ENCODE results near the gene SRP14. TPM values are rescaled to one million over a fixed set of nuclear protein-coding genes. Genes with fewer than 3 reads are reported as not detected.
"Not testable (repeated sequence)": the region's sequence is repeated elsewhere in the genome, so short reads cannot be mapped to it uniquely, and the experiment has no call there.

SRP14 gene
- total RNA-seq, 1 experiment from 2014 or later, result 238 TPM

DNA sequence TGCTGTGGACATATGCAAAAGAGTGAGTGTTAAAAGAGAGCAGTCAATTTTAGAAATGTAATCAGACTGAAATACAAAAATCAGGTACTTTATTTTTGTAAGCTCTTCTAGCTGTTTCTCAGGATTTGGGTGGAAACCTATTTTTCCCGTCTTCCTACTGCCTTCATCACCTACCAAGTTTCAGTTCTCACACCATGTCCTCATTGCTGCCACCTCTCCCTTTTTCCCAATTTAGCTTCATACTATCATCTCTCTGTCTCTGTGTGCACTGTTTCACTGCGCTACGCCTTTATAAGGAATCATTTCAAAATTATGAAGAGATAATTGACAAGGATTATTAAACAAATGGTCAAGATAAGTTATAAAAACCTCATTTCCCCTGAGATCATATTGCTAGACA, 7.7 kb downstream of the SRP14 start:
- no peak for DNase-seq (ENCODE audit: low read depth)

DNA sequence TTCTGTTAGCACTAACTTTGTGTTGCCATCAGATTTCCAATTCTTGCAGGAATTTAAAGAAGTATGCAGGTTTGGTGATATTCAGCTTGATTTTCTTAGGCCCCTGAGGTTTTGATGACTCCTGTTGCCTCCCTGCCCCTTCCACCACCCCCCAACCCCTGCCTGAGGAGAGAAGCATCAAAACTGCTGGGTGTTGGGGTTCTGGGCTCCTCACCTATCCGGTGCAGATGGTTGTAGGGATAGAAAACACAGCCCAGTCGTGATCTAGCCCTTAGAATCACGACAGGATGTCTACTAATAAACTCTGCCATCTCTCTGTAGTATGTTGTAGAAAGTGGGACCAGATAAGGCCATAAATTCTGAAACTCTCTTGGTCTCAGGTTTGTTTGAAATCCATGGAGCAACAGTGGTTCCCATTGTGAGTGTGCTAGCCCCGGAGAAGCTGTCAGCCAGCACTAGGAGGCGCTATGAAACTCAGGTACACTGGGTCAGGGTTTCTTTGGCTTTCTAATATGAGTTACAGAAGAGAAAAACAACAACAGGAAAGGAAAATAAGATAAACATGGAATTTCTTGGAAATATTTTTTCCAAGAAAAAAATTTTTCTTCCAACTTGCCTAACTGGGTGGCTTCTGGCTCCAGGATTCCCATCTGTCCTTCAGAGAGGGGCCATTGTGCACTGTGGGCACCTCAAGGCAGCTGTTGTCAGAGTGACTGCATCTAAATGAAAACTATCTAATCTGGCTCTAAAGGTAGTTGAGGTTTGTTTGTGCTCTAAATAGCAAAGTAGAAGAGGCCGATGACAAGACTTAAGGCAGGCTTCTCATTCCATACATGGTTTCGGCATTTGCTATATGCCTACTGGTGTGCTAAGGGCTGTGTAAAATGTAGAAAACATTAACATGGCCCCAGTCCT, 8.7 kb downstream of the SRP14 start:
- DNase-seq (ENCODE audit: low read depth), result no peak

DNA sequence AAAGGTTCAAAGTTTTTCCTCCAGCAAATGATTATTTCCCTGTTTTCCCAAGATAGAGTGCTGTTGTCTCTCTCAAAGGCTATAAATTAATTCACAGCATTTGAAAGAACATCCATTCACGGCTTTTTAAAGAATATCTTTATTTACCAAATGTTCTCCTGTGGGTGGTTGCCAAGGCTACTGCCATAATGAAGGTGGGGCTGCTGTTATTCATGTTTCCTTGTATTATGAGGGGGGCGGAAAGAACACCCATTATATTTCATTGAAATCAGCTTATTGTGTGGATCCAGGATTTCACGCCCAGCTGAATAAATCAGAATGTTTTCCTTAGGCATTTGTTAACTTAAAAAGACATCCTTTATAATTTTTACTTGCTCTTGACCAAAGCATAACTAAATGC, 10.1 kb downstream of the SRP14 start:
- no peak for DNase-seq (ENCODE audit: low read depth)

DNA sequence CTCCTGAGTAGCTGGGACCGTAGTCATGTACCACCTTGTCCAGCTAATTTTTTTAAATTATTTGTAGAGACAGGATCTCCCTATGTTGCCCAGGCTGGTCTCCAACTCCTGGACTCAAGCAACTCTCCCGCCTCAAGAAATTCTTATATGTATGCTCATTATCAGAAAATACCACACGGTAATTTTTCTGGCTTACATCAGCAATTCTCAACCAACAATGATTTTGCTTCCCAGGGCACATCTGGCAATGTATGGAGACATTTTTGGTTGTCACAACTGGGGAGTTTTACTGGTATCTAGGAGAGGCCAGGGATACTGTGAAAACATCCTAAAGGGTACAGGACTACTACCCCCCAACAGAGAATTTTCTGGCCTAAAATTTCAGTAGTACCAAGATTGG, 10.8 kb downstream of the SRP14 start:
- no peak for DNase-seq (ENCODE audit: low read depth)

DNA sequence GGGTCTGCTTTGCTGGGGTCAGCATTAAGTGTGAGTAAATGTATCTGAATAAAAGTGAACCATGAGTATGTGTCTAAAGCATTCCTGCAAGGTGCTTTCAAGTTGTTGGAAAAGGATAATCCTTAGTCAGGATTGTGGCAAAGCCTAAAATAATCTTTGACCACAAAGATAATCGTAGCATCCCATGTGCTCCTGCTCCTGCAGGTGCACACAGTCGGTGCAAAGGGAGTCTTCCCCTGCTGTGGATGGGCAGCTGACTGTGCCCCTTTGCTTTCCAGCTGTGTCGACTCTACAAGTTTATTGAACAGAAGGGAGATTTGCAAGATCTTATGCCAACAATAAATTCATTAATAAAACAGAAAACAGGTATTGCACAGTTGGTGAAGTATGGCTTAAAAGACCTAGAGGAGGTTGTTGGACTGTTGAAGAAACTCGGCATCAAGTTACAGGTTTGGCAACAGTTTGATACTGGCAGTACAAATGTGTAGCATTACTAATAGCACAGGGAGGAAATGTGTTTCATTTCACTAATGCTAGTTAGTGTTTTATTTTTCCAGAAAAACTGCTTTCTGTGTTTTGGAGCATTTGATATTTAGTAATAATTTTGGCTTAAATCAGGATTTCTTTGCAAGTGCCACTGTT, 22.6 kb downstream of the SRP14 start:
- DNase-seq (ENCODE audit: low read depth), result peak; percentile 42

DNA sequence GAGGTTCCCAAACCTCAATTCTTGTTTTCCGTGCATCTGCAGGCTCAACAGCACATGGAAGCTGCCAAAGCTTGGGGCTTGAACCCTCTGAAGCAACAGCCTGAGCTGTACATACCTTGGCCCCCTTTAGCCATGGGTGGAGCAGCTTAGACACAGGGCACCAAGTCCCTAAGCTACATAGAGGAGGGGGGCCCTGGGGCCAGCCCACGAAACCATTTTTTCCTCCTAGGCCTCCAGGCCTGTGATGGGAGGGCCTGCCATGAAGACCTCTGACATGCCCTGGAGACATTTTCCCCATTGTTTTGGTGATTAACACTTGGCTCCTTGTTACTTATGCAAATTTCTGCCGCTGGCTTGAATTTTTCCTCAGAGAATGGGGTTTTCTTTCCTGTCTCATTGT, 24.6 kb downstream of the SRP14 start:
- DNase-seq (ENCODE audit: low read depth), result no peak

DNA sequence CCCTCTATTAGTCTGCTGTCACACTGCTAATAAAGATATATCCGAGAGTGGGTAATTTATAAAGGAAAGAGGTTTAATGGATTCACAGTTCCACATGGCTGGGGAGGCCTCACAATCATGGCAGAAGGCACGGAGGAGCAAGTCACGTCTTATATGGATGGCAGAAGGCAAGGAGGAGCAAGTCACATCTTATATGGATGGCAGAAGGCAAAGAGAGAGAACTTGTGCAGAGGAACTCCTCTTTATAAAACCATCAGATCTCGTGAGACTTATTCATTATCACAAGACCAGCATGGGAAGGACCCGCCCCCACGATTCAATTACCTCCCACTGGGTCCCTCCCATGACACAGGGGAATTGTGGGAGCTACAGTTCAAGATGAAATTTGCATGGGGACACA, 25.6 kb downstream of the SRP14 start:
- DNase-seq (ENCODE audit: low read depth), result not testable (repeated sequence)

DNA sequence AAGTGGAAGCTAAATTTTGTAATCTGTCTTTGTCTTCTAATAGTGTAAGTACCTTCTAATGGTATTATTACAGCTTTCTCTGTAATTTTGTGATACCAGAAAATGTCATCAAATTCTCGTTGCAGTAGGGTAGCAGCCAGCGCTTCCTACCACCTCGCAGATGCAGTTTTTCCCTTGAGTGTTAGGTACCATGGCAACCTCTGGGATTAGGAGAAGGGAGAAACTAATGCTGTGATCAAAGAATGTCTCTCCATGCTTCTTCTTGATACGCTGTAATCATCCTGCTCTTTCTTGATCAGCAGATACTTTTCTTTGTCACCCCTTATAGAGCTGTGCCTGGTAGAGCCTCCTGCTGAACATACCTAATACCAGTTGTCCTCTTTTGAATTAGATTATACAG, 27.7 kb downstream of the SRP14 start:
- no peak for DNase-seq (ENCODE audit: low read depth)

DNA sequence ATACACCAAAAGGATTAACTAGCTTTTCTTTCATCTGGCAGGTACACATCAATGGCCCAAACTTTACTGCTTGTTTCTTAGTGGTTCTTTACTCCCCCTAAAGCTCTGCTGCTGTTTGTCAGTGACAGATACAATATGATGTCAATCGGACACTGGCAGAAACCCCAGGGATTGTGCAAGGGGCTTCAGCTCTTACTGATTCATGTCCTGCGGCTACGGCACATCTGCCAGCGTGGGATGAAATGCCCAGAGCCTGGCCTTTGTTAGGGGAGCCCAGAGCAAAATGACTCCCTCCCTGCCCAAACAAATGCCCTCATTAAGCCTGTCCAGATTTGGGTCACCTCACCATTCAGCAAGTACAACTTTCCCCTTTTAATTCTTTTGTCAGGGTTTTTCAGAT, 28.3 kb downstream of the SRP14 start:
- peak; percentile 96 for DNase-seq (ENCODE audit: low read depth)

DNA sequence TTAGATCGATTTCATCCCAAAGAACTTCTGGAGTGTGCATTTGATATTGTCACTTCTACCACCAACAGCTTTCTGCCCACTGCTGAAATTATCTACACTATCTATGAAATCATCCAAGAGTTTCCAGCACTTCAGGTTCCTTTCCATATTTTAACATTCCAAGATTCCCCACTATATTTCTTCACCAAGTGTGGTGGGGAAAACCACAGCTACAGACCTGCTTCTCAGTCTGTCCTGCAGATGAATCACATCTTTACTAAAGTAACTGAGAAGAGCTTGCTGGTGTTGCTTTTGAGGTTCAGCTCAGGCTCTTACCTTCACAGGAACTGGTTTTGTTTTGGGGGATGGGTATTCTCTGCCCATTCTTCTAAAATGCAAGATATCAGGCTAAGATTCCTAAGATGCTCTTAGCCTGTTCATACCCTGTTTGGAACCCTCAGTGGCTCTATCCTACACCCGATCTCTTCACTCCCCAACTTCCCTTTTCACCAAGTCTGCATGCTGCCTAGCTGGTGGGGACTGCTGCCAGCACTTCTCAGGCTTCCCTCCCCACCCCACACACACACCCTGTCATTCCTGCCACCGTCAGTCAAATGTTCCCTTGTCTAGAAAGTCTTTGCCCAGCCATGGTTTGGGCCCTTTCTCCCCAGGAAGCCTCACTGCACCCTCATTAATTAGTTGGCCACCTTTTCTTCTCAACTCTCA, 30.8 kb downstream of the SRP14 start:
- DNase-seq (ENCODE audit: low read depth), result peak; percentile 18

DNA sequence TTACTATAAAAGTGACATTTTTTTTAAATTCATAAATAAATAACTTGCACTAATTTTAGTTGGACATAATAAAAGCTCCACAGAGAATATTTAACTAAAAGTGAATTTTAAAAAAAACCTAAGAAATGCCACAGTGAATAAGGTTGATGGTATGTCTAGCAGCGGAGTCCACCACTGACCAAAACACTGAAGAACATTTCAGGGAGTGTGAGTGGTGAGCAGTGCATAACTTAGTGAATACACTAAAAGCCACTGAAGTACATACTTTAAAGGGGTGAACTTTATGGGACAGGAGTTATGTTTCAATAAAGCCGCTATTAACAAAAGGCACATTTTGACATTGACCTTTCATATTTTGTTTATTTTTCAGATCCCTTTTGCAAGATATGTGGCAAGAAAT, 32.3 kb downstream of the SRP14 start:
- DNase-seq (ENCODE audit: low read depth), result peak; percentile 88

DNA sequence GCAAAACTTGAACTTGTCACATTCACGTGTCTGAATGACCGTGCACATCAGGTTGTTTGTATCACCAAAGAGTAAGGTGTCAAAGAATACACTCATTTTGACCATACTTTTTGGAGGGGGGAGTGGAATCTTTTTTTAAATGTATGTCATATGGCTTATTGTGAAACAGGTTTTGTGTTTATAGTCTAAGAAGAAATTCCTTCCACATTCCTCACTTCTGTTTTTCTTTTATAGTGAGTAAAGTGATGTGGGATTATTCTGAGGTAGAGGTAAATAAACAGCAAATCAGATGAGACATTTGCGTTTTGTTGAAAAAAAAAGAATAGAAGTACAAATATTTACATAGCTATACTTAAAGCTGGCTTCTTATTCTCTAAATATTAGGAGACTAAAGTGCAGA, 33.0 kb downstream of the SRP14 start:
- peak; percentile 59 for DNase-seq (ENCODE audit: low read depth)

DNA sequence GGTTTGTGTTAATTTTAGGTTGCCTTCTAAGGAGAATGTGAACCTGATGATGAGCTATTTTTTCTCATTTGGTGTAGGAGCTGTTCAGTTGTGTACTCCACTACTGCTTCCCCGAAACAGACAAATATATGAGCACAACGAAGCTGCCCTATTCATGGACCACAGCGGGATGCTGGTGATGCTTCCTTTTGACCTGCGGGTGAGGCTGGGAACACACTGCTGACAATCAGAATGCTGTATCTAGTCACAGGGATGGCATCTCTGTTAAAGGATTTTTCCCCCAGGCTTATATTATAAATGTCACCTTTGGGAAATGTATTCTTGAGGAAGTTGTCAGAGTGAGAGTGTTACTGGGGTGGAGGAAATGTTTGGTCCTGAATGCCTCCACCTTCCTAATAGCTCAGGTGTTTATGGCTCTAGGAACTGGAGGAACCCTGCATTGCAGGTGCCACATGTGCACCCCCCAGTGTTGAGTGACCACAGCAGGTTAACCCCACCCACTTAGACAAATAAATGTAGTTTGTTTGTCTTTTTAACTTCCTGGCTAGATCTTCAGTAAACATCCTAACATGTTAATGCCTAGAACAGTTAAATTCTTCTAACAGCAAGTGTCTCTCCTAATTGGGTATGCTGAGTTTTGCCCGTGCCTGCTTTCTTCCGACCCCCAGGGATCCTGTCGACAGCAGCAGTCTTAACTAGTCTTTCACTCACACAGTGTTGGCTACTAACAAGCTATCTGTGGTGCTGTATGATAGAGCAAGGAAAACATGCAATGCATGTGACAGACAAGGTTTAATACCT, 35.7 kb downstream of the SRP14 start:
- no peak for DNase-seq (ENCODE audit: low read depth)

DNA sequence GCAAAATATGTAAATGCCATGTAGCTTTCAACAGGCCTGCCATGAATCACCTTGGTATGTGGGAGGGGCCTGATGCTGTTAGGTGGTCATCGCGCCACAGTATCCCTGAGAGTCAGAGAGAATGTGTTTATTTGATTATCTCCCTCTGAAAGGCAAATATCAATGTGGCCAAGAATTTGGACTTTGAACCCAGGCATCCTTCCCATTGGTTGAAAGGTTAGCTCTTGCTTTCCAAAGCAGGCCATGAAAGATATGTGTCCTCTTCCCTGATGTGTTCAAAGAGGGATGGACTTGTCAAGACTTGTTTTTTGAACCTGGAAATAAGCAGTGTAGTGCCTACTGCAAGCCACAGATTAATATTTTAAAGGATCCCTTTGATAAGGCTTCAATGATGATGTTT, 36.7 kb downstream of the SRP14 start:
- no peak for DNase-seq (ENCODE audit: low read depth)

DNA sequence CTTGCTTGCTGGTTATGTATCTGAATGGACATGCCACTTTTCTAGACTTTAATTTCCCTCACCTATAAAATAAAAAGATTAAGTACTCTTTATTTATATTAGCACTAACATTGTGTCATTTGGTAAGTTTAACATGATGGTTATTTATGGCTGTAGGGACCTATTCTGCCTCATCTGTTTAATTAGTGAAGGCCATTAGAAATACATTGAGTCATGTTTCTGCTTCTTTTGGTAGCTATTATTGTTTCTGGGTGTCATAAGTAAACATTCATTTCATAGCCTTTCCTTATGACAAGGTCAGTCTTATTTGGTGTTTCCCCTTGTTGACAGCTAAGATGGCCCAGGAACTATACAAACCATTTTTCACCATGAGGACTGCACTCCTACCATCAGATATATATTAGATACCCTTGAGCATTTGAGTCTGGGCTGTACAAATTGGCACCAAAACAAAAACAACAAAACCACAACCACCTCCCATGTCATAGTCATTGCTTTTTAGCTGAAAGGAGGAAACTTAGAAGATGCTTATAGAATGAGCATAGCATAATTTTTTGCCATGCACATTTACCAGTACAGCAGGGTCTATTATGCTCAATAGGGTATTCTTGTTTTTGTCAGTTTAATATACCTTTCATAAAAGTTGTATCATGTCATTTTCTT, 39.3 kb downstream of the SRP14 start:
- no peak for DNase-seq (ENCODE audit: low read depth)

DNA sequence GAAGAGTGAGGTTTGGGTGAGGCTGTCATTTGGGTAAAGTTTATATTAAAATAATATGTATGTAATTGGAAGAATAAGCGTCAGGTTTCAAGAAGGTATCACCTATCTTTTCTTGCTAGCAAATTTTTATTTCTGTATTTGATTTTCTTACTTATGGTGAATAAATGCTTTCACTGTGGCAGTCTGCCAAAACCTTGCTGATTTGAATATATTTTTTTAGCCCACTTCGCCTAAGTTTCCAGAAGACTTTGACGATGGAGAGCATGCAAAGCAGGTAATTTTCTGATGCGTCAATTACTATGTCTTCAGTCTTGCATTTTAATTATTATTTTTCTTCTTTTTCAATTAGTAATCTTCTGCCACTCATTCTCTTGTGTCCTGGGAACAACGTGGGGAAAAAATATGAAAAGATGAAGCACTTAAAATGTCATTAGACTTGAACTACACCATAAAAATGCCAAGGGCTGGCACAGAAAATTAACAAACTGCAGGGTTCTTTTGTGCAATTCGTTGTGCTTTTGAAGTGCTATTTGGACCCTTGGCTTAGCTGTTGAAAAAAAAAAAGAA, 40.4 kb downstream of the SRP14 start:
- DNase-seq (ENCODE audit: low read depth), result no peak

DNA sequence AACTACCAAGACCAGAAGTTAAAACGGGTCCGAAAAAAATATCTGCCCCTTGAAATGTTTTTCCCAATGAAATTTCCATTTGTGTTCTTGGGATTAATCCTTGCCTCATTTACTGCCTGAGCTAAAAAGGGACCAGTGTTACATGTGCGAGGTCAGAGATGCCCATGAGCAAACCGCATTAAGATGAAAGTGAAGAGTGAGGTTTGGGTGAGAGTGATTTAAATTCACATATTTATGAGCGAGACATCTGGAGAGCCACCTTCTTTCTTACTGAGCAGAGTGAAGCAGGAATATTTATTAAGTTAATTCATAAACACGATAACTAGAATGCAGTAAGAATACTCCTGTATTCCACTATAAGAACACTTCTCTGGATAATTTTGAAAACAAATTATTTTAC, 41.3 kb downstream of the SRP14 start:
- DNase-seq (ENCODE audit: low read depth), result no peak

DNA sequence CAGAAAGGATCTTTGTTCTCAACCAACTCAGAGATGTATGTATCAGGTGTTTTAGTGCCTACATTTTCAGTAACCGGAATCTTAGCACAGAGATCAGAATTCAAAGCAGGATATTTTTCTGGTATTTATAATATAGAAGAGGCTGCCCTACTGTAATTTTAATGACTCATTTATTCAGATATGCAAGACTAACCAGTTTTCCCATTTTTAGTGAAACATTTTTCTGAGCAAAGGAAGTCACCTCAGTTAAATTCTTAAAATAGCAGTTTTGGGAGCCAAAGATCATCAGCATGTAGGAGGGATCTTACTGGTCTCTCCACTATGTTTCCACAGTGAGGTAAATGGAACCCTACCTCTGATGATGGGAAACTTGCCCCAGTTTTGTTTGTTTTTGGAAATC, 42.0 kb downstream of the SRP14 start:
- no peak for DNase-seq (ENCODE audit: low read depth)

DNA sequence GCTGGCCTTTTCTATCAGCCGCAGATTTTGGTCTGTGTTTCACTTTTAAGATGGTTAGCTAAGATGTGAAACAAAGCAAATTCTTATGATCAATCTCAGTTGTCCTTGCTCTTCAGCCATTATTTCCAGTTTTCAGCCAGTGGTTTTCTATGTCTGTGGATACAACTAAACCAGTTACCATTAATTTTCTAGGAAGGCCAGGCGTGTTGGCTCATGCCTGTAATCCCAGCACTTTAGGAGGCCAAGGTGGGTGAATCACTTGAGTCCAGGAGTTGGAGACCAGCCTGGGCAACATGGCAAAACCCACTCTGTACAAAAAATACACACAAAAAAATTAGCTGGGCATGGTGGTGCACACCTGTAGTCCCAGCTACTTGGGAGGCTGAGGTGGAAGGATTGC, 42.8 kb downstream of the SRP14 start:
- DNase-seq (ENCODE audit: low read depth), result not testable (repeated sequence)

DNA sequence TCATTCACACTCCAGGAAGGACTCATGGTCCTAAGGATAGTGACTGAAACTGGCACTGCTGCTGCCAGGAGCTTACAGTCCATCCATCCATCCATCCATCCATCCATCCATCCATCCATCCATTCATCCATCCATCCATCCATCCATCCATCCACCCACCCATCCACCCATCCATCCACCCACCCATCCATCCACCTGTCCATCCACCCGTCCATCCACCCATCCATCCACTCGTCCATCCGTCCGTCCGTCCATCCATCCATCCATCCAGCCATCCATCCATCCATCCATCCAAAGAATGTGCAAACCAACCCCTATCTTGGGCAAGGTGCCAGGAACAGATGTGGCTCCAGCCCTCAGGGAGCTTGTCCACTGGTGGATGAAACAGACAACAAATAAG, 46.0 kb downstream of the SRP14 start:
- DNase-seq (ENCODE audit: low read depth), result not testable (repeated sequence)

DNA sequence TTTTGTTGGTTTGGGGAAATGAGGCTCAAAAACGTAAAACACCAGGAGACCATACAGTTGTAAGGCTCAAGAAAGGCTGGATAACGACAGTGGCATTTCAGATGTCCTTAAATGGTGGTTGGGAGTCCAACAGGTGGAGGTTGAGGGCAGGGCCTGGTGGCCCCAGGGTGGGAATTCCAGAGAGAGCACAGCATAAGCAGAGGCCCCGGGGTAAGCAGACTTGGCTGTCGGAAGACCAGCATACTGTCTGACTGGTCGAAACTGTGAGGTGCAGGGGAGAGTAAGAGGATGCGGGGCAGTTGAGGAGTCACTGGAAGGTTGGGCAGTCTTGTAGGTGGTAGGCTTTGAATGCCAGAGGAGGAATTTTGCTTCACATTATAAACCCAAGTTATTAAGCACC, 48.3 kb downstream of the SRP14 start:
- no peak for DNase-seq (ENCODE audit: low read depth)

All from LHCN-M2 (cell line).